H1 (cell line): ENCODE data around the gene TCF4. TPM values are rescaled to one million over a fixed set of nuclear protein-coding genes. Genes with fewer than 3 reads are reported as not detected.

Experiments
- E2F6 ChIP-seq: IDR thresholded peaks from 2 replicates; pipeline ENCODE4 v1.6.1; 2012; ENCODE audit warnings: inconsistent platforms
- SIN3A ChIP-seq, 2 experiments: IDR thresholded peaks in 1 of 2; conservative IDR thresholded peaks in 1 of 2; 2 replicates each; pipeline ENCODE4 v1.6.1; 2011 to 2012; ENCODE audit warnings: low read length in 2 of 2, improper control_type of control experiment in 1 of 2, low read depth in 1 of 2, mild to moderate bottlenecking in 1 of 2
- polyA plus RNA-seq, 7 experiments: library from polyadenylated mRNA; depleted of rRNA in 3 of 7; stranded (reverse) in 5 of 7; unstranded in 2 of 7; fragments of >200 nt in 5 of 7; fragments of 200-250 nt in 2 of 7; gene quantifications; 1 replicate in 5 of 7; 2 replicates in 1 of 7; 4 replicates in 1 of 7; pipeline versions ENCODE4 v1.2.1 to v1.2.3, GENCODE V29; 2011 to 2013; ENCODE audit warnings: missing spikeins in 2 of 7, mixed read lengths in 2 of 7
- total RNA-seq: library from RNA; stranded (reverse); fragmentation: NEBNext Ultra II Directional; extraction: Animal tissue kit (Norgen Biotek cat#: 25700); gene quantifications from 2 replicates; pipeline ENCODE4 v1.2.1, GENCODE V29; 2021
- TF ChIP-seq, protein P1 (sequence below): IDR thresholded peaks from 2 replicates; pipeline ENCODE4 v1.6.1; 2012; ENCODE audit warnings: low read length, inconsistent platforms

Gene TCF4
- total and polyA plus RNA-seq, 2 of the 8 experiments (the other 6 are each of a cell fraction or from before 2014, with no cell fraction given): 59.3 to 118 TPM

- TF ChIP-seq, protein P1, sequence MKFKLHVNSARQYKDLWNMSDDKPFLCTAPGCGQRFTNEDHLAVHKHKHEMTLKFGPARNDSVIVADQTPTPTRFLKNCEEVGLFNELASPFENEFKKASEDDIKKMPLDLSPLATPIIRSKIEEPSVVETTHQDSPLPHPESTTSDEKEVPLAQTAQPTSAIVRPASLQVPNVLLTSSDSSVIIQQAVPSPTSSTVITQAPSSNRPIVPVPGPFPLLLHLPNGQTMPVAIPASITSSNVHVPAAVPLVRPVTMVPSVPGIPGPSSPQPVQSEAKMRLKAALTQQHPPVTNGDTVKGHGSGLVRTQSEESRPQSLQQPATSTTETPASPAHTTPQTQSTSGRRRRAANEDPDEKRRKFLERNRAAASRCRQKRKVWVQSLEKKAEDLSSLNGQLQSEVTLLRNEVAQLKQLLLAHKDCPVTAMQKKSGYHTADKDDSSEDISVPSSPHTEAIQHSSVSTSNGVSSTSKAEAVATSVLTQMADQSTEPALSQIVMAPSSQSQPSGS: no peak
- no peak for TF ChIP-seq E2F6
- TF ChIP-seq SIN3A (conservative IDR thresholded peaks at IDR 0.05 in 1 of 2, IDR thresholded peaks at IDR 0.05 in 1 of 2; ENCODE audit: low read depth in 1 of 2, low read length in 2 of 2): no peak
Observed at GRCh38 chr18:55501982-55502710, 85.8 kb downstream of the TCF4 start (continued).
